Hippocampal formation (tissue), 2 donors: ENCODE measurements around the gene LOXL3.

Experiments
- DNase-seq, 2 donors: peaks; one replicate each; lab custom pipeline; 2025; lab: John Stamatoyannopoulos, UW

Gene LOXL3

GRCh38 chr2:74550231-74550630 is 3.5 kb downstream of the LOXL3 start:
- no peak for DNase-seq

GRCh38 chr2:74548900-74549826 is 4.6 kb downstream of the LOXL3 start:
- DNase-seq, result no peak

- DNase-seq, result no peak
These were observed 5.3 kb downstream of the LOXL3 start for GRCh38 chr2:74548285-74548899.

GRCh38 chr2:74546004-74546403 is 7.7 kb downstream of the LOXL3 start:
- no peak for DNase-seq

- DNase-seq, result no peak
These were observed 9.1 kb downstream of the LOXL3 start for GRCh38 chr2:74544634-74545033.

GRCh38 chr2:74542978-74543377 is 10.8 kb downstream of the LOXL3 start:
- DNase-seq, result no peak

- no peak for DNase-seq
These were observed 13.5 kb downstream of the LOXL3 start for GRCh38 chr2:74540291-74540690.

- DNase-seq, result no peak
These were observed 14.8 kb downstream of the LOXL3 start for GRCh38 chr2:74538881-74539339.

- no peak for DNase-seq
These were observed 16.6 kb downstream of the LOXL3 start for GRCh38 chr2:74537140-74537539.

GRCh38 chr2:74536166-74536950 is 17.4 kb downstream of the LOXL3 start:
- DNase-seq, result no peak

- DNase-seq, result no peak
These were observed 18.2 kb downstream of the LOXL3 start for GRCh38 chr2:74535440-74535965.

GRCh38 chr2:74534411-74534810 is 19.3 kb downstream of the LOXL3 start:
- no peak for DNase-seq

- DNase-seq, result no peak
These were observed 20.3 kb downstream of the LOXL3 start for GRCh38 chr2:74533464-74533863.

GRCh38 chr2:74532222-74532621 is 21.5 kb downstream of the LOXL3 start:
- DNase-seq, result peak in 1 of 2 donors; percentile 19

GRCh38 chr2:74531666-74532065 is 22.1 kb downstream of the LOXL3 start:
- no peak for DNase-seq

GRCh38 chr2:74530239-74531187 is 23.2 kb downstream of the LOXL3 start:
- no peak for DNase-seq

- DNase-seq, result peak; percentile 98
These were observed 24.1 kb downstream of the LOXL3 start, which contains the start of the genes AUP1 and HTRA2 for GRCh38 chr2:74529357-74530238. TSS of gene AUP1 (minus strand) at chr2:74529706. CDS start at chr2:74529629, 77 bp downstream. TSS of gene HTRA2 (plus strand) at chr2:74529933. CDS start at chr2:74530007, 74 bp downstream.

GRCh38 chr2:74528600-74529356 is 25.0 kb downstream of the LOXL3 start:
- no peak for DNase-seq

GRCh38 chr2:74527741-74528140 is 26.0 kb downstream of the LOXL3 start:
- no peak for DNase-seq
